ENCODE results near the gene NRDE2.

The NRDE2 gene

GRCh38 chr14:90296641-90297040 is 35.1 kb downstream of the NRDE2 start:
- no peak for DNase-seq

GRCh38 chr14:90295870-90296516 is 35.7 kb downstream of the NRDE2 start:
- no peak for DNase-seq

GRCh38 chr14:90294872-90295271 is 36.9 kb downstream of the NRDE2 start:
- no peak for DNase-seq

DNA sequence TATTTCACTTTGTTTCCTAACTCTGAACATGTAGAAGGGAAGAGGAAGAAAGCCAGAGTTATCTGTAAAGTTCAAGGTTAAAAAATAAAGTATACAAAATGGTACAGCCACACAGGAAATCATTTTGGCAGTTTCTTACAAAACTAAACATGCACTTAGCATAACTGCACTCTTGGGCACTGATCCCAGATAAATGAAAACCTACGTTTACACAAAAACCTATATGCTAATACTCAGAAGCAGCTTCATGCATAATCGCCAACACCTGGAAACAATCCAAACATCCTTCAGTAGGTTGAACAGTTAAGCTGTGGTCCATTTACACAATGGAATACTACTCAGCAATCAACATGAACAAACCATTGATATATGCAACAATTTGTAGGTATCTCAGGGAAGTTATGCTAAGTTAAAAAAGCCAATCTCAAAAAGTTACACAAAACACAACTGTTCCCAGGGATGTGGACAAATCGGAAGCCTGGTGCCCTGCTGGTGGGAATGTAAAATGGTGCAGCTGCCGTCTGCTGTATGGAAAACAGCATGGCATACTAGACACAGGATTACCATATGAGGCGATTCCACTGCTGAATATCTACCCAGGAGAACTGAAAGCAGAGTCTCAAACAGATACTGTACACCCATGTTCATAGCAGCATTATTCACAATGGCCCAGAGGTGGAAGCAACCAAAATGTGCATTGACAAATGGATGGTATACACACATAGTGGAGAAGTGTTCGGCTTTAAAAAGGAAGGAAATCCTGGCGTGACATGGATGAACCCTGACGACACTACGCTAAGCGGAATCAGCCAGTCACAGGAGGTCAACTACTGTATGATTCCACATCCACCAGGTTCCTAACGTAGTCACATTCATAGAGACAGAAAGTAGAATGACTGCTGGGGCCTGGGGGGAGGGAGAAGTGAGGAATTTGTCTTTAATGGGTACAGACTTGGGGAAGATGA is 37.7 kb downstream of the NRDE2 start:
- no peak for DNase-seq

DNA sequence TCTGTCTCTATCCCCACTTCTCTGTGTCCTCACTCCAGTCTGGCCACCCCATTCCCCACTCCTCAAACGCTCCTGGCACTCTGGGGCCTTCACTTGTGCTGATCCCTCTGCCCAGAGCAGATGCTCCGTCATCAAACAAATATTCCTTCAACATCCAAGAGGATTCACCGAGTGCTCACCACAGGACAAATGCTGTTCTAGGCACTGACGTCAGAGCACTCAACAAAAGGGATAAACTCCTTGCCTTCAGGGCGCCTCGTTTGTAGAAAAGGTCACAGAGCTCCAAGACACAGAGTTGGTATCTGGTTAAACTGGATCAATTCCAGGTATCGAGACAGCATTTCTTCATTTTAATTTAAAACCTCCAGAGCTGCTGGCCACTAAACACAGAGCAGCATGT is 40.0 kb downstream of the NRDE2 start:
- no peak for DNase-seq

GRCh38 chr14:90290337-90291011 is 41.3 kb downstream of the NRDE2 start:
- no peak for DNase-seq

DNA sequence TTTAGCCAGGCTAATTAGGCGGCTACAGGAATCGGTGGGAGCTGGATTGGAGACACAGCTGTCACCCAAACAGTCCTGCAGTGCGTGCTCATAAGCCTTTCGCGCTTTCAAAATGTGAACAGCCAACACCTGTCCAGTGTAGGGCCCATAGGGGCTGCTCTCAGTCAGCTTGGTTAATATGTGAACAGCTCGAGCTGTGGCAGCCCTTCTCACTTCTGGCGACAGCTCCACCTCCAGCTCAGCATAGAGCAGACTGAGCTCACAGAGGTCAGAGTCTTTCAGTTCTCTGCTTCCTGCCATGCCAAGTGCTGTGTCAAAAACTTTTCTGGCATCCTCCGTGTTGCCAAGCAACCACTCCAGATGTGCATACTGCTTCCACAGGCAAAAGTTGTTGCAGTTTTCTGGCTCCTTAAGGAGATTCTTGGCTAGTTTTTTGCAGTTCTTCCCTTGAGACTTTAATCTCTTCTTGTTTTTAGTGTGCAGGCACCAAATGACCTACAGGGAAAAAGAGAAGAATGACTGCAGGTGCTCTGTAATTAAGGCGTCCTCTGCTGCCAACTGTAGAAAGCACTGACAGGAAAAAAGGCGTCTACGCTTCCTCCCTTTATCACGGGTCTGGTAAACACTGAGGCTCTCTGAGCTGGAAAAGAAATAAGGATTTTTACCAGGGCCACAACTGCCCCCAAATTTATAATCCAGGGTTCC is 42.9 kb downstream of the NRDE2 start:
- no peak for DNase-seq

GRCh38 chr14:90287791-90288190 is 44.0 kb downstream of the NRDE2 start:
- DNase-seq = no peak

- no peak for DNase-seq
Observed at GRCh38 chr14:90281756-90282155, 50.0 kb downstream of the NRDE2 start.

GRCh38 chr14:90281261-90281660 is 50.5 kb downstream of the NRDE2 start:
- no peak for DNase-seq

DNA sequence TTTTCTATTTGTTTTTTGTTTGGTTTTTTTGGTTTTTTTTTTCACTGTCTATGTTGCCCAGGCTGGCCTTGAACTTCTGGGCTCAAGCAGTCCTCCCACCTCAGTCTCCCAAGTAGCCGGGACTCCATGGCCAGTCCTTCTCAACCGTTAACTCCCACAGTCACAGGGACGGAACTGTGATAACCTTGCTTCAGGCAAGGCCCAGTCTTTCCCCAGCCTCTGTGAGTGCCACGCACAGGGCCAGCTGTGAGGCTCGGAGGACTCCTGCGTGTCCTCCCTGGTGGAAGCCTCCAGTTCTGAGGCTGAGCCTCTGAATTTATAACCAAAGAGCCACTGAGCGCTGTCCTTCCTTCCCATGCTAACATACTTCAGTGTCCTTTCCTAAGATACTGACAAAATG is 51.6 kb downstream of the NRDE2 start:
- DNase-seq = no peak

- DNase-seq = no peak
Observed at GRCh38 chr14:90278199-90279175, 53.3 kb downstream of the NRDE2 start.

GRCh38 chr14:90277581-90278198 is 54.1 kb downstream of the NRDE2 start:
- no peak for DNase-seq

DNA sequence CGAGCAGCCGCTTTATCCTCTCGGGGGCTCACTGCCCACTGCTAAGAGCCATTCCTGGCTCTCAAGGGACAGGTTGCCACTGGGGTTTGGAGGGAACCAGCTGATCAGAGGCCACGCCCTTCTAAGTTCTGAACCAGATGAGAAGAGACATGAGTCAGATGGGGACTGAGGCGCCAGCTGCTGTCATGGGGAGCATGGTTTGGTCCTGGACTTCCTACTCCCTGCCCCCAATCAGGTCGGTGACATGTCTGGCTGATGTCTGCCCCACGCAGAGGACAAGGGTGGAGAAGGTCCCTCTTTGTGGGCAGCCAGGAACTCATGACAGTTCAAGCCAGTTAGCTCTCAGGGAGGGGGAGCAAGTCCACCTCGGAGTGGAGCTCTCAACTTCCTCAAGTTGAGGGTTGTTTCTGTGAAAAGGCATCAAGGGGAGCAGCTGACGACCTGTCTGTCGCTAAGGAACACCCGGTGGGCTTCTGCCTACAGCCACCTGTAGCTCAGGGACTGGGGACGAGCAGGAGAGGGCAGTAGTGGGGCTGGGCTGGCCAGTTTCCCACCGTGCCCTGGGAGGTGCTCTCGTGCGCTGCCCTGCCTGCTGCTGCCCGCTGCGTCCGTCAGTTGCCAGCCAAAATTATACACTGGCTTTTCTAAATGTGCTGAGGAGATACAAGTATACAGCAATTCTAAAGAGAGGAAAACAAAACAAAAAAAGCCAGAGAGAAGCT is 54.9 kb downstream of the NRDE2 start:
- peak; percentile 57 for DNase-seq

DNA sequence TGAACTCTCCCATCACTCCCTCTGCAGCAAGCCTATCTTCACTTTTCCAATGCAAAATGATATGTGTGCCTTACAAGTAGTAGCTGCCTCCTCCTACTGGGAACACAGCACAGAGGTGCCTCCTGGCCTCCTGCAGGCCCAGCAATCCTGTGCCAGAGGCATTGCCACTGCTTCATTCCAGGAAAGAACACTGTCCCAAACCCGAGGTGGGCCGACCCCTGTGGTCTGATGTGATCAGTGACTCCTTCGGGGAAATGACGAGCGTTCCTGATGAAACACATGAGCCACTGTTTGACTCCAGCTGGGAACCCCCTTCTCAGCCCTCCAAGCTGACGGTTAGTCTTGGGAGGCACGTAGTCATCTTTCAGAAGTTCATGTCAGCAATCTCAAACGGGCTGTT is 55.9 kb downstream of the NRDE2 start:
- peak; percentile 10 for DNase-seq

DNA sequence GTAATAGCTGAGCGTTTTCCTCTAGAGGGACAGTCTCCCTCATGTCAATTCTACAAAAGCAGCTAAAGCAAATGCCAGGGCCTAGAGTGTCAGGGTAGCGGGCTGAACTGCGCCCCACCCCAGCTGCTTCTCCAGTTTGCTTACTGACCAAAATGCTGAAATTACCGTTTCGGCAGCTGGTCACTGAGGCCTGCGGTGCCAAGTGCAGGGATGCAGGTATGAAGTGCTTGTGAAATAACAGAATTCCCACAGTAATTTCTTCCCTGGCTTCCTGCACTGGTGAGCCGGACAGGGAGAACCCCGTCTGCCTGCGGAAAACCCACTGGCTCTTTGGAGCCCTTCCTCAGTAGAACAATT is 56.3 kb downstream of the NRDE2 start:
- no peak for DNase-seq

DNA sequence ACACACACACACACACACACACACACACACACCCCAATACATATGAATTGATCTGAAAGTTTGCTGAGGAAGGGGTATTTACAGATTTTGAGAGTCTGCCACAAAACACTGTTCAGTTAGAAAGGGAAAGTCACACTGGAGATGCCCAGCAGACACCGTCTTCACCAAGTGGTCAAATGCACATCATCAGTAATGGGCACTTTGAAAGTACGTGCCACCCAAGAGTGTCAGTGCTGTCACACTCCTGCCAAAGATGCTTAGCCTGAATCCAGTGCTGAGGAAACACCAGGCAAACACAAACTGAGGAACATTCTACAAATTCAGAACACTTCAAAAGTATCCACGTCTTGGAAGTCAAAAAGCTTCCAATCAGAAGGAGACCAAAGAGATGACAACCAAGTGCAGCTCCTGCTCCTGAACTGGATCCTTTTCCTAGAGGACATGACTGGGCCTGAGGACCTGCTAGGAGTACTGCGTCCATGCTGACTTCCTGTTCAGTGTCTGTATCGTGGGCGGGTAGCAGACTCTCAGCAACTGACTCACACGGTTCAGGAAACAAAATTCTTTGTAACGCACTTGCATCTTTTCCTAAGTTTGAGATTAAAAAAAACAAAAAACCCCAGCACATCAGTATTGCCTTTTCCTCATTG is 56.8 kb downstream of the NRDE2 start:
- DNase-seq = no peak

DNA sequence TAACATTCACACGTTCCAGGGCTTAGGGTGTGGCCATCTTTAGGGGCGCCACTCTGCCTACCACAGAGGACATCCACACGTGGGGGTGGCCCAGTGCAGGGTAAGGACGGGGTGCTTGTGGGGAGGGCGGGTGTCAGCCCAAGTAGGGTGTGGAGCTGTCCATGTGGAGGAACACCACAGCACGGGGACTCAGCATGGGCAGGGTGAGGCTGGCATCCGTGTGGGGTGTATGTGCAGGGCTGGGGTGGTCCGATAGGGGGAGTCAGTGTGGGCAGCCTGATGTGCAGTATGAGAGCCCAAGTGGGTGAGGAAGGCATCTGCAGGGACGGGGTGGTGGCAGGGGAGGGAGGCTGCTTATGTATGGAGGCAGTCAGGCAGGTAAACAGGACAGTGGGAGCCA is 57.7 kb downstream of the NRDE2 start:
- DNase-seq = no peak

GRCh38 chr14:90273532-90273931 is 58.2 kb downstream of the NRDE2 start:
- no peak for DNase-seq

DNA sequence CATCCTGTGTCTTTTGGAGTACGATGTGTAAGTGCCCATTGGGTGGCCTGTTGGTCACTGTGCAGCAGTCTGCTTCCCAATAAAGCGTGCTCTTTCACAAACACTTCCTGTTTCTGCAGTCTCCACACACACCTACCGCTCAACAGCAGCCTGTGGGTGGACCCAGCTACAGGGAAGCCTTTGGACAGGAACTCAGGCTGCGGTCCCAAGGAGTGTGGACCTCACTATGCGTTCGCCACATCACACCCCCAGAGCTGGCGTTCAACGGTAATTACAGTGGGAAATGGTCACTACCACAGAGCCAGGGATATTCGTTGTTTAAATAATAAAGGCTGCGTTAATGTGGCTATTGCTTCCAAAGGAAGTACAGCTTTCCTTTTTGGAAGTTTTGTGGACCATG is 59.2 kb downstream of the NRDE2 start:
- no peak for DNase-seq
